Bronchus fibroblast of lung (primary cell): Measurements from ENCODE around the gene USP2. TPM values are rescaled to one million over a fixed set of nuclear protein-coding genes. Genes with fewer than 3 reads are reported as not detected.

Experiments
- total RNA-seq: library from RNA; depleted of rRNA; stranded (reverse); fragments of >200 nt; gene quantifications from 2 replicates; pipeline ENCODE4 v1.2.3, GENCODE V29; 2015

Gene USP2
- total RNA-seq = 0.15 and 0.84 TPM in 2 replicates

DNA sequence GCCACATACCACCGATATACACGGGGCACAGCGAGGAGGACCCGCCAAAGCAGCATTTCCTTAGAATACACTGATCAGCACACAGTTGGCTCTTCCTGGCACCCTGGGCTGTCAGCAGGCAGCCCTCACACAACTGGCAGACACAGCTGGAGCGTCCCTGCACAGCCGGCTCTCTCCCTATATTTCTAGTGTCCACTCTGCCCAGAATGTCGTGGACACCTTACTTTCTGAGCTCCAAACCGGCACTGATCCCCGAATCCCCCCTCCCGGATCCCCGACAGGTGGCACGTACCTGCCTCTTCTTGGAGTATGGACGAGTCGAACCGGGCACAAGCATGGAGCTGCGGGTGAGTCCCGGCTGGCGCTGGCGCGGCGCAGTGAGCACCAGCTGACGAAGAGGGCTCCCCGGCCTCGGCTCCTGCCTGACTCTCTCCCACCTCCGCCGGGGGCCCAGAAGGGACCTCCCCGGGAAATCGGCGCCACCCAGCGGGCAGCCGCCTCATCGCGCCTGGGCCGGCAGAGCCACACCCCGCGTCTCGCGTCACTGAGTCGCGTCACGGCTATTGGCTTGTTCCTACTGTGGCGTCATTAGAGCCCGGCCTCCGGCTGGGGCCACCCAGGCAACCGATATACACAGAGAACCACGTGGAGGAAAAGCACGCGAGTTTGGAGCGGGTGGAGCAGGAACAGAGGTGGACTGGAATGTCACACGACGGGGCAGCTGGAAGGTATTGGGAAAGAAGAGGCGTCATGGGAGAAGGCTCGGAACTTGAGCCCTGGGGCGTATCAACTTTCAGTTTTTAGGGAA, at the start of gene USP2:
TSS of gene USP2 (minus strand) at position 510 of the 808 bp plus-strand sequence. CDS start 8,210 bp downstream, outside the sequence.

DNA sequence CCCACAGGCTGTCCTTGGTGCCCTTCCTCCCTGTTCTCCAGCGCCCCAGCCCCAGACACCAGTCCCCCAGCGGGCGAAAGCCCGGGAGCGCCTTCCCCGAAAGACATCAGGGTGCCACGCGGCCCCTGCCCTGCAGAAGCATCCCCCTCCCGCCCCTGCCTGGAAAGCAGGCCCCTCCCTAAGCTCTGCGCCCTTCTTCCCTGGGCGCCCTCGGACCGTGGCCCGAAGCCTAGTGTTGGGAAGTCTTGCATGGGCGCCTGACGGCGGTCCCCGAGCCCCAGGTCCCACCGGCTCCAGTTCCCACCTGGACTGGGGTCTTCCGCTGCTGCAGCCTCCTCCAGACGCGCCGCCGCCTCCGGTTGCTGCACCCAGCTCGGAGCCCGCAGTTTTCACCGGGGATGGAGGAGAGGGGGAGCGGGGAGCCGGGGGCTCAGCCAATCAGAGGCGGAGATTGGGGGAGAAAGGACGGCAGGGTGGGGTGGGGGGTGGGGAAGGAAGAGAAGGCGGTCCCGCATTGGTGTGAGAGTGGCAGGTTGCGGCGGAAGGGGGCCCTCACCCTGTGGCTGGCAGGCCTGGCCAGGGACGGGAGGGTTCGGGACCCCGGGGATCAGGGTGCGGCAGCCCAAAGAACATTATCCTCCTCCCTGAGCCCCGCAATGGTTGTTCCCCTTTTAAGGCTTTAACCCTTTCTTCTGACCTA, 41.5 kb upstream of the USP2 start, which contains the start of gene THY1:
TSS of gene THY1 (minus strand) at position 364 of the 700 bp plus-strand sequence. CDS start 2,267 bp downstream, outside the sequence.

DNA sequence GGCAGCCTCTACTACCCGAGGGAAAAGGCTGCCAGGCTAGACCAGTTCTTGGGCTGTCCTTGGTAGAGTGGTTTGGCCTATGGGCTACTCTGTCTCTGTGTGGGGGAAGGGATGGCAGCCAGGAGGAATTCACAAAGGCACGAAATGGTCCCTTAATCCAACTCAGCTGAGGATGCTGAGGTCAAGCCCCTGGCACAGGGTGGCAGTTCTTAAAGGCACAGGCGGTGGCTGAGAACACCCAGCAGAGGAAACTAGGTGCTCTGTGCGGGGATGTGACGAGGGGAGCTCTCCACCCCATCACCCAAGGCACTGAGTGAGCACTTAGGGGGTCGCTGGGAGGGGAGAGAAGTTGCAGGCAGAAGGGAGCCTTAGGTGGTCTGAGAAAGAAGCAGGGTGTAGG, 34.9 kb downstream of the USP2 start, which contains the start of gene MFRP:
TSS of gene MFRP (minus strand) at position 101 of the 400 bp plus-strand sequence. CDS start 192 bp downstream, outside the sequence.

GRCh38 chr11:119340335-119341221, 40.9 kb downstream of the USP2 start, which contains the start of gene C1QTNF5:
C1QTNF5 (minus strand) TSS chr11:119340883; CDS start chr11:119340397, 486 bp downstream.

GRCh38 chr11:119334174-119334930, 47.1 kb downstream of the USP2 start, which contains the start of gene RNF26:
RNF26 (plus strand) TSS chr11:119334527; CDS start chr11:119335123, 596 bp downstream.

GRCh38 chr11:119316729-119317591, 64.5 kb downstream of the USP2 start, which contains the start of gene MCAM:
MCAM (minus strand) TSS chr11:119317130; CDS start chr11:119317101, 29 bp downstream.

Other genes with a start within 250 kb of the USP2 start
- gene ABCG4, start 232.6 kb downstream of the USP2 start, total RNA-seq = 0.15 and 0.34 TPM in 2 replicates
- 13.5 and 15.1 TPM in 2 replicates for gene NLRX1, start 213.0 kb downstream of the USP2 start, total RNA-seq
- not detected in 2 replicates for gene NHERF4, start 196.2 kb downstream of the USP2 start, total RNA-seq
- gene CBL, start 175.4 kb downstream of the USP2 start, total RNA-seq = 7.1 and 8.2 TPM in 2 replicates
- gene MCAM, start 64.6 kb downstream of the USP2 start, total RNA-seq = 177 and 195 TPM in 2 replicates
- gene RNF26, start 47.2 kb downstream of the USP2 start, total RNA-seq = 16.0 and 16.6 TPM in 2 replicates
- 7.1 and 7.6 TPM in 2 replicates for gene C1QTNF5, start 40.8 kb downstream of the USP2 start, total RNA-seq
- not detected in 2 replicates for gene MFRP, start 35.0 kb downstream of the USP2 start, total RNA-seq
- gene THY1, start 41.5 kb upstream of the USP2 start, total RNA-seq = 64.8 and 72.6 TPM in 2 replicates